Choroid plexus epithelial cell (primary cell): ENCODE measurements around the gene NIM1K.

Experiments used
- DNase-seq: peaks from one replicate; pipeline ENCODE4 v3.0.0-alpha.2; 2010; ENCODE audit warnings: low read depth
- H3K4me3 ChIP-seq: 2 replicates; pipeline ENCODE4 v1.5.1; 2011; ENCODE audit warnings: low read depth, mild to moderate bottlenecking, control low read depth, low read length, moderate library complexity
- CTCF ChIP-seq: conservative IDR thresholded peaks from 2 replicates; pipeline ENCODE4 v1.5.1; 2011; ENCODE audit warnings: low read depth, mild to moderate bottlenecking, control low read depth, inconsistent platforms, low read length, moderate library complexity

NIM1K gene

GRCh38 chr5:43275391-43275790, 83.4 kb downstream of the NIM1K start:
- DNase-seq = no peak
- no peak for TF ChIP-seq CTCF
- no peak overlapping the region for H3K4me3 ChIP-seq

GRCh38 chr5:43279548-43280274, 87.7 kb downstream of the NIM1K start:
- H3K4me3 ChIP-seq = no peak overlapping the region
- no peak for TF ChIP-seq CTCF
- no peak for DNase-seq

- no peak for DNase-seq
- H3K4me3 ChIP-seq = no peak overlapping the region
- TF ChIP-seq CTCF = no peak
These were observed 90.0 kb downstream of the NIM1K start for GRCh38 chr5:43281840-43282658.

GRCh38 chr5:43286623-43287022, 94.6 kb downstream of the NIM1K start:
- H3K4me3 ChIP-seq = no peak overlapping the region
- TF ChIP-seq CTCF = no peak
- DNase-seq = no peak

- no peak for TF ChIP-seq CTCF
- H3K4me3 ChIP-seq = no peak overlapping the region
- no peak for DNase-seq
These were observed 95.5 kb downstream of the NIM1K start for GRCh38 chr5:43287493-43287892.

GRCh38 chr5:43288269-43288831, 96.3 kb downstream of the NIM1K start:
- H3K4me3 ChIP-seq = no peak overlapping the region
- TF ChIP-seq CTCF = no peak
- no peak for DNase-seq

GRCh38 chr5:43290726-43291125, 98.7 kb downstream of the NIM1K start:
- TF ChIP-seq CTCF = no peak
- no peak overlapping the region for H3K4me3 ChIP-seq
- DNase-seq = peak; percentile 55
